NCI-H82 treated with DMSO at 0.1 percent for 48 hours (cell line): ENCODE results near the gene BCCIP.

ENCODE experiments used
- DNase-seq: peaks from one replicate; lab custom pipeline; 2025; ENCODE audit not compliant: unreplicated experiment; lab: John Stamatoyannopoulos, UW

BCCIP gene

DNA sequence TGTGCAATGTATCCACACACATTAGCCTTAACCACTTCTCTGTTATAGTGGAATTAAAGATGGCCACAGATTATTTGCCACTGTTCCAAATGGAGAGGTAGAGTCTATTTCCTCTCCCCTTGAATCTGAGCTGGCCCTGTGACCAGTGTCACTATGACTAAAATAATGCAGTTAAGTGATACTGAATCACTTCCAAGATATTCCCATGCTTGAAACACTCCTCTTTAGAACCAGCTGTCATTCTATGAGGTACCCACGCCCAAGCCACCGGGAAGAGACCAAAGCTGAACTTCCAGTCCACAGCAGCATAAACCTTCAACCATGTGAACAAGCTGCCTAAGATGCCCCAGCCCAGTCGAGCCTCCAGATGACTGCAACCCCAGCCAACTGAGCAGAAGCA is 59.9 kb downstream of the BCCIP start:
- no peak for DNase-seq
